CD14-positive monocyte (primary cell): ENCODE data around the gene PARP11. TPM values are rescaled to one million over a fixed set of nuclear protein-coding genes. Genes with fewer than 3 reads are reported as not detected.

Experiments used
- DNase-seq, 3 donors: peaks; one replicate each; pipeline ENCODE4 v3.0.0-alpha.2; 2011 to 2022
- H2AFZ ChIP-seq: 2 replicates; pipeline ENCODE4 v1.6.0; 2012; ENCODE audit warnings: mild to moderate bottlenecking, low read depth, low read length, inconsistent platforms; ENCODE audit not compliant: insufficient read depth, poor library complexity, severe bottlenecking
- H3K27ac ChIP-seq, 2 donors: 1 replicate in 1 of 2; 2 replicates in 1 of 2; pipeline ENCODE4 v1.5.1; 2012 to 2013; ENCODE audit warnings: low read length in 2 of 2, control low read depth in 1 of 2, inconsistent platforms in 1 of 2, low read depth in 1 of 2, mild to moderate bottlenecking in 1 of 2
- H3K27me3 ChIP-seq, 2 donors: one replicate each; pipeline versions ENCODE4 v1.6.0 to v1.6.1; 2011 to 2013; ENCODE audit warnings: low read length in 2 of 2; ENCODE audit not compliant: control insufficient read depth in 2 of 2, insufficient read depth in 2 of 2
- H3K36me3 ChIP-seq, 2 donors: replicated peaks in 1 of 2; 1 replicate in 1 of 2; 2 replicates in 1 of 2; pipeline versions ENCODE4 v1.5.1 to v1.6.1; 2012 to 2013; ENCODE audit warnings: low read length in 2 of 2, control low read depth in 1 of 2, inconsistent platforms in 1 of 2, mild to moderate bottlenecking in 1 of 2; ENCODE audit not compliant: insufficient read depth in 2 of 2, control insufficient read depth in 1 of 2
- H3K4me1 ChIP-seq, 2 donors: 1 replicate in 1 of 2; 2 replicates in 1 of 2; pipeline versions ENCODE4 v1.5.1 to v1.6.1; 2012 to 2013; ENCODE audit warnings: low read length in 2 of 2, control low read depth in 1 of 2, inconsistent platforms in 1 of 2, mild to moderate bottlenecking in 1 of 2, moderate library complexity in 1 of 2; ENCODE audit not compliant: insufficient read depth in 2 of 2, control insufficient read depth in 1 of 2
- H3K4me2 ChIP-seq: replicated peaks from 2 replicates; pipeline ENCODE3; 2012; ENCODE audit warnings: low read length, moderate library complexity, mild to moderate bottlenecking; ENCODE audit not compliant: poor library complexity, severe bottlenecking; ENCODE audit errors: extremely low read depth
- H3K4me3 ChIP-seq, 3 experiments: fragments of 200-600 bp in 1 of 3; sonication (generic) in 1 of 3; replicated peaks in 1 of 3; 1 replicate in 2 of 3; 2 replicates in 1 of 3; pipeline ENCODE4 v1.5.1; 2011 to 2013; ENCODE audit warnings: low read length in 3 of 3, mild to moderate bottlenecking in 3 of 3, control low read depth in 2 of 3, low read depth in 2 of 3, inconsistent platforms in 1 of 3, moderate library complexity in 1 of 3
- H3K79me2 ChIP-seq: 2 replicates; pipeline ENCODE4 v1.6.0; 2012; ENCODE audit warnings: mild to moderate bottlenecking, control low read depth, inconsistent platforms, low read length, moderate library complexity; ENCODE audit not compliant: insufficient read depth
- H3K9ac ChIP-seq: 2 replicates; pipeline ENCODE4 v1.6.0; 2017; ENCODE audit warnings: low read length, mild to moderate bottlenecking; ENCODE audit not compliant: insufficient read depth, poor library complexity, severe bottlenecking
- H3K9me3 ChIP-seq, 2 donors: replicated peaks in 1 of 2; 1 replicate in 1 of 2; 2 replicates in 1 of 2; pipeline versions ENCODE4 v1.5.1 to v1.6.1; 2012 to 2013; ENCODE audit warnings: low read length in 2 of 2, control low read depth in 1 of 2; ENCODE audit not compliant: control insufficient read depth in 1 of 2, insufficient read depth in 1 of 2
- H4K20me1 ChIP-seq: 2 replicates; pipeline ENCODE4 v1.6.0; 2012; ENCODE audit warnings: mild to moderate bottlenecking, low read length, control low read depth, moderate library complexity; ENCODE audit not compliant: insufficient read depth
- H3K27ac Mint-ChIP-seq, 7 donors: one replicate each; pipeline ENCODE4 v1.8.0; 2020; ENCODE audit warnings: mild to moderate bottlenecking in 7 of 7, mixed read lengths in 7 of 7, moderate library complexity in 6 of 7, inconsistent platforms in 2 of 7
- H3K27me3 Mint-ChIP-seq, 3 donors: one replicate each; pipeline ENCODE4 v1.8.0; 2021 to 2022; ENCODE audit warnings: low read depth in 3 of 3, mild to moderate bottlenecking in 3 of 3, mixed read lengths in 3 of 3, moderate library complexity in 3 of 3, inconsistent platforms in 1 of 3
- H3K36me3 Mint-ChIP-seq, 2 donors: one replicate each; pipeline ENCODE4 v1.8.0; 2020; ENCODE audit warnings: mixed read lengths in 2 of 2, inconsistent platforms in 1 of 2, mild to moderate bottlenecking in 1 of 2
- H3K4me1 Mint-ChIP-seq: one replicate; pipeline ENCODE4 v1.8.0; 2020; ENCODE audit warnings: mild to moderate bottlenecking, mixed read lengths
- H3K4me3 Mint-ChIP-seq, 2 donors: one replicate each; pipeline ENCODE4 v1.8.0; 2020; ENCODE audit warnings: mild to moderate bottlenecking in 2 of 2, mixed read lengths in 2 of 2, moderate library complexity in 1 of 2
- H3K9me3 Mint-ChIP-seq, 7 donors: one replicate each; pipeline ENCODE4 v1.8.0; 2020 to 2022; ENCODE audit warnings: mixed read lengths in 7 of 7, mild to moderate bottlenecking in 6 of 7, moderate library complexity in 6 of 7, inconsistent platforms in 2 of 7
- CTCF ChIP-seq: fragments of 200-600 bp; IDR thresholded peaks from one replicate; pipeline ENCODE4 v1.8.0; 2022; ENCODE audit warnings: antibody characterized with exemption, mild to moderate bottlenecking
- WGBS: methylation state at CpG from one replicate; pipeline ENCODE4 v1.1.5; 2013; ENCODE audit warnings: missing lambda C conversion rate; ENCODE audit not compliant: insufficient coverage; 5-methylcytosine and 5-hydroxymethylcytosine counted together
- intact Hi-C, 2 donors: fragments of 100-400 bp; cut with micrococcal nuclease; formaldehyde crosslinking; loops; one replicate each; pipeline versions ENCODE4 v1.15.0 to v1.15.1; 2023
- polyA plus RNA-seq, 3 donors: library from polyadenylated mRNA; depleted of rRNA in 1 of 3; unstranded in 2 of 3; stranded (reverse) in 1 of 3; fragments of 300-500 nt in 2 of 3; fragments of >200 nt in 1 of 3; fragmentation: Illumina TruSeq in 2 of 3; gene quantifications; 1 replicate in 2 of 3; 2 replicates in 1 of 3; pipeline ENCODE4 v1.2.3, GENCODE V29; 2012 to 2021

PARP11 gene
- polyA plus RNA-seq, 3 donors, result 3.2 to 6.2 (median 5.4) TPM

- H3K27ac ChIP-seq, result no peak overlapping the region
- Mint-ChIP-seq H3K27me3 (peaks cover 0 to 1% (median 0%) of the 10 kb centered on the region in 3 donors), H3K36me3 (peaks cover 39 to 45% of the 10 kb centered on the region in 2 donors), H3K4me3 (no peak overlapping the region), H3K9me3 (no peaks in the 10 kb centered on the region), H3K27ac (peak overlapping the region in 1 of 7 donors; percentile 27), H3K4me1 (no peaks in the 10 kb centered on the region)
- H4K20me1 ChIP-seq, result peaks cover 7% of the 10 kb centered on the region
- H3K79me2 ChIP-seq, result no peaks in the 10 kb centered on the region
- H3K4me2 ChIP-seq, result no peak overlapping the region
- no peaks in the 10 kb centered on the region for H3K27me3 ChIP-seq
- H3K9me3 ChIP-seq, result no peaks in the 10 kb centered on the region
- H3K36me3 ChIP-seq, result peaks cover 39 to 57% of the 10 kb centered on the region in 2 donors
- no peak for DNase-seq
- H3K9ac ChIP-seq, result no peak overlapping the region
- H2AFZ ChIP-seq, result no peak overlapping the region
- intact Hi-C loops, result no loop called here
- 100% methylated on average over 1 of the region's 3 CpGs for WGBS
- no peak overlapping the region for H3K4me3 ChIP-seq
- TF ChIP-seq CTCF, result no peak
- H3K4me1 ChIP-seq, result no peaks in the 10 kb centered on the region
These were observed 44.3 kb downstream of the PARP11 start for GRCh38 chr12:3828888-3829287.

GRCh38 chr12:3827301-3828000 is 45.7 kb downstream of the PARP11 start:
- H3K27me3 Mint-ChIP-seq, result peaks cover 0 to 1% (median 0%) of the 10 kb centered on the region in 3 donors
- Histone ChIP-seq H4K20me1 (no peaks in the 10 kb centered on the region), H3K36me3 (peaks cover 37 to 69% of the 10 kb centered on the region in 2 donors), H3K27me3 (no peaks in the 10 kb centered on the region), H3K4me3 (no peak overlapping the region), H3K4me2 (no peak overlapping the region), H3K27ac (no peak overlapping the region), H3K4me1 (no peaks in the 10 kb centered on the region), H2AFZ (no peak overlapping the region), H3K79me2 (no peaks in the 10 kb centered on the region), H3K9me3 (no peaks in the 10 kb centered on the region), H3K9ac (no peak overlapping the region)
- no peaks in the 10 kb centered on the region for H3K9me3 Mint-ChIP-seq
- H3K4me3 Mint-ChIP-seq, result no peak overlapping the region
- intact Hi-C loops, result no loop called here
- no peaks in the 10 kb centered on the region for H3K4me1 Mint-ChIP-seq
- no peak overlapping the region for H3K27ac Mint-ChIP-seq
- peaks cover 44 to 48% of the 10 kb centered on the region in 2 donors for H3K36me3 Mint-ChIP-seq
- WGBS, result 82% methylated on average over 2 of the region's 3 CpGs
- DNase-seq, result no peak
- TF ChIP-seq CTCF, result no peak
